ENCODE measurements around the gene ABCG2.
A peak's percentile ranks its signal among the peaks of the same experiment; 100 is the strongest.

The ABCG2 gene

DNA sequence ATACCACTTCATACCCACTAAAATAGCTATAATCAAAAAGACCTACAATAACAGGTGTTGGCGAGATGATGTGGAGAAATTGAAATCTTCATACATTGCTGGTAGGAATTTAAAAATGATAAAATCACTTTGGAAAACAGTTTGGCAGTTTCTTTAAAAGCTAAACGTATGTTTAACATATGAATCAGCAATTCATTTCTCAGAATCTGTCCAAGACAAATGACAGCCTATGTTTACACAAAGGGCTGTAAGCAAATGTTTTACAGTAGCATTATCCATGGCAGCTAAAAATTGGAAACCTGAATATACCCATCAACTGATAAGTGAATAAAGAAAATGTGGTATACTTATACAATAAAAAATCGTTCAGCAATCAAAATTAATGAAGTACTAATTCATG, 33.0 kb upstream of the ABCG2 start:
- no peak for TF ChIP-seq POU2F2 (IDR thresholded peaks at IDR 0.05; ENCODE audit: low read depth, low read length)
- no peak for TF ChIP-seq SPI1 (IDR thresholded peaks at IDR 0.05; ENCODE audit: low read depth, low read length)
- no peak for FAIRE-seq
- no peak for DNase-seq (ENCODE audit: insufficient read length, low spot score)

GRCh38 chr4:88189881-88190585, 31.6 kb upstream of the ABCG2 start:
- no peak for TF ChIP-seq SPI1 (IDR thresholded peaks at IDR 0.05; ENCODE audit: low read depth, low read length)
- no peak for TF ChIP-seq POLR2A (IDR thresholded peaks at IDR 0.05; ENCODE audit: low read depth, low read length)
- no peak for TF ChIP-seq PAX5 (IDR thresholded peaks at IDR 0.05; ENCODE audit: insufficient read depth, low read length, severe bottlenecking)
- no peak for TF ChIP-seq POLR2AphosphoS5 (IDR thresholded peaks at IDR 0.05; ENCODE audit: low read depth, low read length)
- no peak for TF ChIP-seq POU2F2 (IDR thresholded peaks at IDR 0.05; ENCODE audit: low read depth, low read length)
- TF ChIP-seq TAF1 (IDR thresholded peaks at IDR 0.05; ENCODE audit: low read depth, low read length): no peak
- DNase-seq (ENCODE audit: insufficient read length, low spot score) (no peak), FAIRE-seq (no peak)

- no peak for DNase-seq (ENCODE audit: insufficient read length, low spot score)
- FAIRE-seq: no peak
- TF ChIP-seq POU2F2 (IDR thresholded peaks at IDR 0.05; ENCODE audit: low read depth, low read length) (no peak), TAF1 (IDR thresholded peaks at IDR 0.05; ENCODE audit: low read depth, low read length) (no peak)
Measured at GRCh38 chr4:88189418-88189738, 30.9 kb upstream of the ABCG2 start.

DNA sequence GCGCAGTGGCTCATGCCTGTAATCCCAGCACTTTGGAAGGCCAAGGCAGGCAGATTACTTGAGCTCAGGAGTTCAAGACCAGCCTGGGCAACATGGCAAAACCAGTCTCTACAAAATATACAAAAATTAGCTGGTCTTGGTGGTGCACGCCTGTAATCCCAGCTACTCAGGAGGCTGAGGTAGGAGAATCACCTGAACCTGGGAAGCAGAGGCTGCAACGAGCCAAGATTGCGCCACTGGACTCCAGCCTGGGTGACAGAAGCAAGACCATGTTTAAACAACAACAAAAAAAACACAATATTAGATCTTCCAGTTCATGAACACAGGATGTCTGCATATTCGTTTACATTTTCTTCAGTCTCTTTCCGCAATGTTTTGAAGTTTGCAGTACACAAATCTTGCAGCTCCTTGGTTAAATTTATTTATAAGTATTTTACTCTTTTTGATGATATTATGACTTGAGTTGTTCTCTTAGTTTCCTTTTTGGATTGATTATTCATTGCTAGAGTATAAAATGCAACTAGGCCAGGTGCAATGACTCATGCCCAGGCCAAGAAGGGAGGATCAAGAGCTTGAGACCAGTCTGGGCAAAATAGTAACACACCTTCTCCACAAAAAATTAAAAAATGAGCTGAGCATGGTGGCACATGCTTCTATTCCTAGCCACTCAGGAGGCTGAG, 30.4 kb upstream of the ABCG2 start:
- FAIRE-seq (no peak), DNase-seq (ENCODE audit: insufficient read length, low spot score) (no peak)

GRCh38 chr4:88187766-88188165, 29.3 kb upstream of the ABCG2 start:
- no peak for FAIRE-seq
- DNase-seq (ENCODE audit: insufficient read length, low spot score): no peak
- TF ChIP-seq PAX5 (IDR thresholded peaks at IDR 0.05; ENCODE audit: insufficient read depth, low read length, severe bottlenecking) (no peak), POU2F2 (IDR thresholded peaks at IDR 0.05; ENCODE audit: low read depth, low read length) (no peak), POLR2A (IDR thresholded peaks at IDR 0.05; ENCODE audit: low read depth, low read length) (no peak), SPI1 (IDR thresholded peaks at IDR 0.05; ENCODE audit: low read depth, low read length) (no peak), POLR2AphosphoS5 (IDR thresholded peaks at IDR 0.05; ENCODE audit: low read depth, low read length) (no peak), TAF1 (IDR thresholded peaks at IDR 0.05; ENCODE audit: low read depth, low read length) (no peak)

More for the DNA sequence above, 30.4 kb upstream of the ABCG2 start:
- TF ChIP-seq TAF1 (IDR thresholded peaks at IDR 0.05; ENCODE audit: low read depth, low read length) (no peak), SPI1 (IDR thresholded peaks at IDR 0.05; ENCODE audit: low read depth, low read length) (no peak), POLR2AphosphoS5 (IDR thresholded peaks at IDR 0.05; ENCODE audit: low read depth, low read length) (no peak), POU2F2 (IDR thresholded peaks at IDR 0.05; ENCODE audit: low read depth, low read length) (no peak), PAX5 (IDR thresholded peaks at IDR 0.05; ENCODE audit: insufficient read depth, low read length, severe bottlenecking) (no peak), POLR2A (IDR thresholded peaks at IDR 0.05; ENCODE audit: low read depth, low read length) (no peak)

GRCh38 chr4:88185906-88186305, 27.5 kb upstream of the ABCG2 start:
- no peak for DNase-seq (ENCODE audit: insufficient read length, low spot score)
- TF ChIP-seq POLR2A (IDR thresholded peaks at IDR 0.05; ENCODE audit: low read depth, low read length) (no peak), POLR2AphosphoS5 (IDR thresholded peaks at IDR 0.05; ENCODE audit: low read depth, low read length) (no peak), POU2F2 (IDR thresholded peaks at IDR 0.05; ENCODE audit: low read depth, low read length) (no peak), PAX5 (IDR thresholded peaks at IDR 0.05; ENCODE audit: insufficient read depth, low read length, severe bottlenecking) (no peak), SPI1 (IDR thresholded peaks at IDR 0.05; ENCODE audit: low read depth, low read length) (no peak), TAF1 (IDR thresholded peaks at IDR 0.05; ENCODE audit: low read depth, low read length) (no peak)
- no peak for FAIRE-seq

DNA sequence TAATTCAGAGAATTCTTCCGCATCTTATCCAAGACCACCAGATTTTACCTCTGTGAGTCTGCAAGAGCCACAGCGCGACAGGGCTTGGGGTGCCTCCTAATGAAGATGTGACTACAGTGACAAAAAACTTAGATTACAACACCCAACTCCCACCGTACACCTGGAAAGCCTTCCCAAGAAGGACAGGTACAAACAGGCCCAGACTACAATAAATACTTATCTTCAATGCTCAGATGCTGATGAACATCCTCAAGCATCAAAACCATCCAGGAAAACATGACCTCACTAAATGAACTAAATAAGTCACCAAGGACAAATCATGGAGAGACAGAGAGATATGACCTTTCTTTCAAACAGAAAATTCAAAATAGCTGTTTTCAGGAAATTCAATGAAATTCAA, 20.8 kb upstream of the ABCG2 start:
- DNase-seq (ENCODE audit: insufficient read length, low spot score) (no peak), FAIRE-seq (no peak)
- TF ChIP-seq TAF1 (IDR thresholded peaks at IDR 0.05; ENCODE audit: low read depth, low read length) (no peak), SPI1 (IDR thresholded peaks at IDR 0.05; ENCODE audit: low read depth, low read length) (no peak), POLR2A (IDR thresholded peaks at IDR 0.05; ENCODE audit: low read depth, low read length) (no peak), PAX5 (IDR thresholded peaks at IDR 0.05; ENCODE audit: insufficient read depth, low read length, severe bottlenecking) (no peak), POU2F2 (IDR thresholded peaks at IDR 0.05; ENCODE audit: low read depth, low read length) (no peak), POLR2AphosphoS5 (IDR thresholded peaks at IDR 0.05; ENCODE audit: low read depth, low read length) (no peak)

DNA sequence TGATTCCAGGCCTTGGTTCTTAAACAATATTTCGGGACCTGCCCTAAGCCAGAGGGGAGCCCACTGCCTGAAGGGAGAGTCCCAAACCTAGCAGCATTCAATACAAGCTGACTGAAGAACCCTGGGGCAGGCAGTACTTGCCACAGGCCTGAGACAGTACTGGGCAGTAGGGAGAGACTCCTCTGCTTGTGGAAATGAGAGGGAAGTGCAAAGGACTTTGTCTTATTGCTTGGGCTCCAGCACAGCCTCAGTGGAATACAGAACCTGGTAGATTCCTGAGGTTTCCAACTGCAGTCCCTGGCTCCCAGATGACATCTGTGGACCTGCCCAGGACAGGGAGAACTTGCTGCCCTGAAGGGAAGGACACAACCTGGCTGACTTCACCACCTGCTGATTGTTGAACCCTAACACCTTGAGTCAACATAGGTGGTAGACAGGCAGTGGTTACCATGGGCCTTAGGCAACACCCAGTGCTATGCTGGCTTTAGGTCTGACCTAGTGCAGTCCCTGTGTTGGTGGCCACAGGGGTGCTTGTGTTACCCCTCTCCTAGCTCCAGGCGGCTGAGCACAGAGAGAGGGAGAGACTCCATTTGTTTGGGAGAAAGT, 20.3 kb upstream of the ABCG2 start:
- TF ChIP-seq SPI1 (IDR thresholded peaks at IDR 0.05; ENCODE audit: low read depth, low read length) (no peak), POLR2A (IDR thresholded peaks at IDR 0.05; ENCODE audit: low read depth, low read length) (no peak), POU2F2 (IDR thresholded peaks at IDR 0.05; ENCODE audit: low read depth, low read length) (no peak), PAX5 (IDR thresholded peaks at IDR 0.05; ENCODE audit: insufficient read depth, low read length, severe bottlenecking) (no peak), TAF1 (IDR thresholded peaks at IDR 0.05; ENCODE audit: low read depth, low read length) (no peak), POLR2AphosphoS5 (IDR thresholded peaks at IDR 0.05; ENCODE audit: low read depth, low read length) (no peak)
- DNase-seq (ENCODE audit: insufficient read length, low spot score): no peak
- FAIRE-seq: no peak

DNA sequence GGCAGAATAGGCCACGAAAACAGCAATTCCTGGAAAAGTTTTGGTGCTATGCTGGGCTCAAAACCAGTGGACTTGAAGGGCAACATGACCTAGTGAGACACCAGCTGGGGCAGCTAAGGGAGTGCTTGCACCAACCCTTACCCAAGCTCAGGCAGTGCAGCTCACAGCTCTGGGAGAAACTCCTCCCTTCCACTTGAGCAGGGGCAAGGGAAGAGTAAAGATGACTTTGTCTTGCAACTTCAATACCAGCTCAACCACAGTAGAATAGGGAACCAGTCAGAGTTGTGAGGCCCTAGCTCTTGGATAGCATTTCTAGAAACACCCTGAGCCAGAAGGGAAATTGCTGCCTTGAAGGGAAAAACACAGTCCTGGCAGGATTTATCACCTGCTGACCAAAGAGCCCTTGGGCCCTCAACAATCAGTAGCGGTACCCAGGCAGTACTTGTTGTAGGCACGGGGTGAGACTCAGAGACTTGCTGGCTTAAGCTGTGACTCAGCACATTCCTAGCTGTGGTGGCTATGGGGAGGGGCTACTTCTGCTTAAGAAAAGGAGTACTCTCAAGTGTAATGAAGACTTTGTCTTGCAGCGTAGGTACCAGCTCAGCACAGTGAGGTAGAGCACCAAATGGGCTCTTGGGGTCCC, 19.7 kb upstream of the ABCG2 start:
- DNase-seq (ENCODE audit: insufficient read length, low spot score) (no peak), FAIRE-seq (peak; percentile 45)
- TF ChIP-seq PAX5 (IDR thresholded peaks at IDR 0.05; ENCODE audit: insufficient read depth, low read length, severe bottlenecking) (no peak), POLR2AphosphoS5 (IDR thresholded peaks at IDR 0.05; ENCODE audit: low read depth, low read length) (no peak), POU2F2 (IDR thresholded peaks at IDR 0.05; ENCODE audit: low read depth, low read length) (no peak), SPI1 (IDR thresholded peaks at IDR 0.05; ENCODE audit: low read depth, low read length) (no peak), TAF1 (IDR thresholded peaks at IDR 0.05; ENCODE audit: low read depth, low read length) (no peak), POLR2A (IDR thresholded peaks at IDR 0.05; ENCODE audit: low read depth, low read length) (no peak)
